CD4-positive, alpha-beta memory T cell (primary cell): ENCODE measurements around the gene C16orf90. TPM values are rescaled to one million over a fixed set of nuclear protein-coding genes. Genes with fewer than 3 reads are reported as not detected.

Experiments used
- CTCF ChIA-PET: fragments of 350-600 bp; sonication (Branson Sonifier 250); formaldehyde crosslinking; loops from one replicate; lab custom pipeline; 2021; ENCODE audit warnings: inconsistent platforms; ENCODE audit not compliant: partially characterized antibody; lab: Charles Lee
- POLR2A ChIA-PET: fragments of 350-600 bp; sonication (Branson Sonifier 250); formaldehyde crosslinking; loops from one replicate; lab custom pipeline; 2021; ENCODE audit not compliant: partially characterized antibody; lab: Charles Lee
- DNase-seq, 5 donors: peaks; one replicate each; pipeline versions ENCODE4 v3.0.0 to v3.0.0-alpha.2; 2020 to 2022; ENCODE audit warnings: mixed read lengths in 1 of 5
- H3K27ac ChIP-seq: one replicate; pipeline ENCODE4 v1.7.0; 2013; ENCODE audit warnings: low read depth, low read length
- H3K27me3 ChIP-seq: 2 replicates; pipeline ENCODE4 v1.7.0; 2013; ENCODE audit warnings: mild to moderate bottlenecking, low read length, moderate library complexity; ENCODE audit not compliant: insufficient read depth
- H3K36me3 ChIP-seq: 2 replicates; pipeline ENCODE4 v1.7.0; 2013; ENCODE audit warnings: mild to moderate bottlenecking, low read length, moderate library complexity; ENCODE audit not compliant: insufficient read depth
- H3K4me1 ChIP-seq: 2 replicates; pipeline ENCODE4 v1.7.0; 2013; ENCODE audit warnings: mild to moderate bottlenecking, low read length, moderate library complexity; ENCODE audit not compliant: insufficient read depth
- H3K4me3 ChIP-seq, 2 donors: one replicate each; pipeline ENCODE4 v1.7.0; 2013; ENCODE audit warnings: low read length in 2 of 2, mild to moderate bottlenecking in 1 of 2
- H3K9me3 ChIP-seq, 2 donors: one replicate each; pipeline ENCODE4 v1.7.0; 2013; ENCODE audit warnings: low read length in 2 of 2, control low read depth in 1 of 2; ENCODE audit not compliant: control insufficient read depth in 1 of 2
- H3K27ac Mint-ChIP-seq, 7 donors: one replicate each; pipeline ENCODE4 v1.8.0; 2020 to 2021; ENCODE audit warnings: mixed read lengths in 7 of 7, mild to moderate bottlenecking in 6 of 7, inconsistent platforms in 3 of 7, moderate library complexity in 3 of 7
- H3K27me3 Mint-ChIP-seq, 2 donors: one replicate each; pipeline ENCODE4 v1.8.0; 2020 to 2021; ENCODE audit warnings: mixed read lengths in 2 of 2
- H3K36me3 Mint-ChIP-seq, 2 donors: one replicate each; pipeline ENCODE4 v1.8.0; 2020 to 2021; ENCODE audit warnings: mixed read lengths in 2 of 2, inconsistent platforms in 1 of 2, mild to moderate bottlenecking in 1 of 2
- H3K4me1 Mint-ChIP-seq, 4 donors: one replicate each; pipeline ENCODE4 v1.8.0; 2020 to 2021; ENCODE audit warnings: mixed read lengths in 4 of 4, mild to moderate bottlenecking in 1 of 4
- H3K4me3 Mint-ChIP-seq, 8 donors: one replicate each; pipeline ENCODE4 v1.8.0; 2020 to 2021; ENCODE audit warnings: mixed read lengths in 8 of 8, mild to moderate bottlenecking in 7 of 8, moderate library complexity in 6 of 8, inconsistent platforms in 3 of 8
- H3K9me3 Mint-ChIP-seq, 8 donors: one replicate each; pipeline ENCODE4 v1.8.0; 2020 to 2021; ENCODE audit warnings: mixed read lengths in 8 of 8, mild to moderate bottlenecking in 5 of 8, inconsistent platforms in 3 of 8, moderate library complexity in 1 of 8
- intact Hi-C: fragments of 100-400 bp; cut with micrococcal nuclease; formaldehyde crosslinking; loops from one replicate; pipeline ENCODE4 v1.15.1; 2023
- polyA plus RNA-seq, 2 donors: library from polyadenylated mRNA; unstranded; fragments of 300-500 nt; fragmentation: Illumina TruSeq; gene quantifications; one replicate each; pipeline ENCODE4 v1.2.3, GENCODE V29; 2021
- total RNA-seq, 2 experiments: library from RNA; stranded (reverse); gene quantifications; one replicate each; pipeline ENCODE4 v1.2.3, GENCODE V29; 2021

C16orf90 gene
- total and polyA plus RNA-seq, 4 experiments from 2014 or later: not detected

- Histone ChIP-seq H3K4me3 (peak overlapping the region; percentile 79 to 94), H3K27ac (peak overlapping the region; percentile 88), H3K9me3 (no peaks in the 10 kb centered on the region), H3K36me3 (no peaks in the 10 kb centered on the region), H3K27me3 (no peaks in the 10 kb centered on the region), H3K4me1 (peaks cover 58% of the 10 kb centered on the region)
- H3K4me3 Mint-ChIP-seq: peak overlapping the region; percentile 74 to 94 (median 94)
- CTCF ChIA-PET: interaction anchor here (0.8 kb wide), 1 partner anchor 196 kb away, joined by 3 read pairs; no protein-coding TSS in a partner anchor
- H3K36me3 Mint-ChIP-seq: peaks cover 0 to 6% of the 10 kb centered on the region in 2 donors
- peak in 3 of 5 donors; percentile 18 to 26 (median 24) for DNase-seq
- intact Hi-C loops: loop anchor here (1.0 to 10.0 kb wide), 4 partner anchors 16 to 304 kb away; partner anchors contain the start of genes NAA60, TIGD7, ZNF263 and ZNF597
- H3K27me3 Mint-ChIP-seq: no peaks in the 10 kb centered on the region
- POLR2A ChIA-PET: interaction anchor here (1.0 to 2.0 kb wide), 2 partner anchors 15 to 42 kb away, joined by 6 to 7 read pairs; partner anchors contain the start of genes CLUAP1, NAA60 and ZNF597
- peak overlapping the region; percentile 75 to 97 (median 94) for H3K27ac Mint-ChIP-seq
- peaks cover 33 to 61% (median 49%) of the 10 kb centered on the region in 4 donors for H3K4me1 Mint-ChIP-seq
- no peaks in the 10 kb centered on the region for H3K9me3 Mint-ChIP-seq
Observed at GRCh38 chr16:3458852-3459361, 36.4 kb downstream of the C16orf90 start.

DNA sequence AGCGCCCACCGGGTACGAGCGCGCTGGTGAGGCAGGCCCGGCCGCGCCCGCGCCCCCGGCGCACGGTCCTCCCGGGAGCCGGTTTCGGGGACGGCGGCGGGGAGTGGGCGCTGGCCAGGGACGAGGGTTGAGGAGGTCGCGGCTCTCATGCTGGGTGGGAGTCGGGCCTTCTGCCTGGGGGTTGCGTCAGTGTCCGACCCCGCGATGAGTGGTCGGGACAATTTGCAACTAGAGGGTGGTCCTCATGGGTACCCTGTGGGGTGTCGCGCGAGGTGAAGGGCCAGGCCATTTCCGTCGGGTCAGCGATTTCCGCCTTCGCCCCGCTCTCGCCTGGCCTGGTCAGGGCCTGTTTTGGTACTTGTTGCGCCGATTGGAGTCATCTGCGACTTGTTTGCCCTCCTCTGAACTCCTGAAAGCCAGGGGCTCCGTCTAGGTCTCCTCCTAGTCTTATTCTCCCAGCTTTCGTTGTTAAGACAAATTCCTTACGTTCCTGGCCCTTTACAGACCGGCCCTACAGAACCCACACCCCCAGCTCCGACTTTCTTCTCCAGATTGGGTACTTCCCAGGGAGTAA is 36.9 kb downstream of the C16orf90 start:
- Histone ChIP-seq H3K4me1 (peaks cover 53% of the 10 kb centered on the region), H3K4me3 (peak overlapping the region; percentile 79 to 94), H3K9me3 (no peaks in the 10 kb centered on the region), H3K27ac (peak overlapping the region; percentile 88), H3K27me3 (no peaks in the 10 kb centered on the region), H3K36me3 (no peaks in the 10 kb centered on the region)
- H3K36me3 Mint-ChIP-seq: peaks cover 0 to 6% of the 10 kb centered on the region in 2 donors
- peak overlapping the region; percentile 75 to 97 (median 94) for H3K27ac Mint-ChIP-seq
- DNase-seq: peak in 1 of 5 donors; percentile 38
- intact Hi-C loops: loop anchor here (1.0 to 10.0 kb wide), 4 partner anchors 16 to 304 kb away; partner anchors contain the start of genes NAA60, TIGD7, ZNF263 and ZNF597
- ChIA-PET POLR2A (interaction anchor here (0.9 to 2.2 kb wide), 5 partner anchors 15 to 168 kb away, joined by 3 to 30 read pairs (median 6); partner anchors contain the start of genes CLUAP1, NAA60, ZNF174 and ZNF597), CTCF (interaction anchor here (0.8 kb wide), 1 partner anchor 195 kb away, joined by 3 read pairs; no protein-coding TSS in a partner anchor)
- no peaks in the 10 kb centered on the region for H3K27me3 Mint-ChIP-seq
- no peaks in the 10 kb centered on the region for H3K9me3 Mint-ChIP-seq
- H3K4me1 Mint-ChIP-seq: peaks cover 30 to 57% (median 46%) of the 10 kb centered on the region in 4 donors
- H3K4me3 Mint-ChIP-seq: peak overlapping the region; percentile 74 to 94 (median 94)

DNA sequence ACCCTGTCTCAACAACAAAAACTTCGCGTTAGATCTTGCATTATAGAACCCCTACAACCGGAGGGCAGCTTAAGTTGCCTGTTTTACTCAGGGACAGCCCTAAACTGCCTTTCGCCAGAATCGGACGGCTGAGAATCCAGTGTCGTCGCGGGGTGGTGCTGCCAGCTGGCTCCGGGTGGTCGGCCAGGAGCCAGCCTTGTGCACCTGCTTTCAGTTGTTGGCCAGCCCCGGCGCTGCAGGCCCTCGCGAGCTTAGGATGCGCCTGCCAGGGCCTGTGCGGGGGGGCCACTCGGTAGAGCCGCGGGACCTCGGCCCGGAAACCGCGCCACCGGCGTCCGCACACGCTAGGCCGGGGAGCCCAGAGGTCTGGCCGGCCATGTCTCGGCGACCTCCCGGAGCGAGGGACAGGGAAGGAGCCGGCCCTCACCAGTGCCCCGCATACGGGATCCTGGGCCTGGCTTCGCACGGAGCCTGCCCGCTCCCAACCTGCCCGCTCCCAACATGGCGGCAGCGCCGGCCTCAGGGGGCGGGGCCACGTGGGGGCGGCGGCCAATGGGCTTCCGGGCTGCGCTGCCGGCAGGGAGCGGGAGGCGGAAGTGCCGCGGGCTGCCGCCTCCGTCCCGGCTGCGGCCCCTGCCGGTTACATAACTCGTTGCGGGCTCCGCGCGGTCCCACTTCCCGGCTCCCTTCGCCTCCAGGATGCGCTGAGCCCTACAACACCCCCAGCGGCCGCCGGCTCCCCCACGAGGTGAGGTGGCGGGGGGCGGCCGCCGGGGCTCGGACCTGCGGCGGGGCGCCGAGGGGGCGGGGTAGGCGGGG is 37.6 kb downstream of the C16orf90 start:
- no peaks in the 10 kb centered on the region for H3K27me3 Mint-ChIP-seq
- ChIA-PET CTCF (interaction anchor here (0.8 to 1.4 kb wide), 3 partner anchors 9 to 57 kb away, joined by 3 to 4 read pairs (median 3); partner anchors contain the start of genes NAA60, ZNF174, ZNF597 and ZSCAN32), POLR2A (interaction anchor here (0.6 to 2.2 kb wide), 29 partner anchors 9 to 1158 kb away, joined by 3 to 30 read pairs (median 4); partner anchors contain the start of genes CLUAP1, NAA60, TIGD7 and ZNF174)
- Histone ChIP-seq H3K27me3 (no peaks in the 10 kb centered on the region), H3K27ac (peak overlapping the region; percentile 88), H3K9me3 (no peaks in the 10 kb centered on the region), H3K36me3 (no peaks in the 10 kb centered on the region), H3K4me1 (peaks cover 48% of the 10 kb centered on the region), H3K4me3 (peak overlapping the region; percentile 73 to 94)
- H3K9me3 Mint-ChIP-seq: no peaks in the 10 kb centered on the region
- H3K4me3 Mint-ChIP-seq: peak overlapping the region; percentile 79 to 89 (median 84)
- H3K4me1 Mint-ChIP-seq: peaks cover 29 to 57% (median 46%) of the 10 kb centered on the region in 4 donors
- intact Hi-C loops: loop anchor here (1.0 to 10.0 kb wide), 8 partner anchors 15 to 303 kb away; partner anchors contain the start of genes CLUAP1, NAA60, TIGD7 and ZNF174
- peaks cover 0 to 6% of the 10 kb centered on the region in 2 donors for H3K36me3 Mint-ChIP-seq
- peak; percentile 90 to 95 (median 92) for DNase-seq
- H3K27ac Mint-ChIP-seq: peak overlapping the region; percentile 83 to 93 (median 92)

GRCh38 chr16:3454631-3455147 is 40.6 kb downstream of the C16orf90 start:
- Histone ChIP-seq H3K4me1 (peaks cover 21% of the 10 kb centered on the region), H3K4me3 (no peak overlapping the region), H3K27ac (no peak overlapping the region), H3K27me3 (no peaks in the 10 kb centered on the region), H3K9me3 (no peaks in the 10 kb centered on the region), H3K36me3 (no peaks in the 10 kb centered on the region)
- DNase-seq: no peak
- H3K36me3 Mint-ChIP-seq: peaks cover 0 to 11% of the 10 kb centered on the region in 2 donors
- no peaks in the 10 kb centered on the region for H3K27me3 Mint-ChIP-seq
- H3K27ac Mint-ChIP-seq: peak overlapping the region in 3 of 7 donors; percentile 17 to 74 (median 69)
- peaks cover 16 to 37% (median 28%) of the 10 kb centered on the region in 4 donors for H3K4me1 Mint-ChIP-seq
- ChIA-PET CTCF (no interaction called here), POLR2A (interaction anchor here (0.8 kb wide), 1 partner anchor 11 kb away, joined by 3 read pairs; the partner anchor contains the start of genes NAA60 and ZNF597)
- intact Hi-C loops: loop anchor here (10.0 kb wide), 1 partner anchor 300 kb away; no protein-coding TSS in a partner anchor
- no peaks in the 10 kb centered on the region for H3K9me3 Mint-ChIP-seq
- peak overlapping the region in 5 of 8 donors; percentile 4 to 59 (median 51) for H3K4me3 Mint-ChIP-seq

DNA sequence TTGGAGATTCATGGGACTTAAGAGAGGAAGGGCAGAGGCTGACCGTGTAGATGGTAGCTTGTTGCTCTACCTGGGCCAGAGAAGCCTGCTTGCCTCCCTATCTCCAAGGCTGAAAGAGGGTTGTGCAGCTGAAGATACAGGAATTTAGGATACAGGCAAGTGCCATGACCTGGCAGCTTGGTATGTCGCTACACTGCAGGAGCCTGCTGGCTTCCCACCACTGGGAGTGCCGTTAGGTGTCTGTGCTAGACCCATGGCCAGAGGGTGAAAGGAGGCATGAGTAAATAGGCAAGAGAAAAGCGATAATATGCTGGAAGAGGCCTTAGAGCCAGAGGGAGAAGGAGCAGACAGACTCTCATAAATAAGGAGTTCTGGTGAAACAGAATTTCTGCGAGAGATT is 41.2 kb downstream of the C16orf90 start:
- DNase-seq: no peak
- H3K9me3 Mint-ChIP-seq: no peaks in the 10 kb centered on the region
- no peaks in the 10 kb centered on the region for H3K27me3 Mint-ChIP-seq
- POLR2A ChIA-PET: interaction anchor here (0.8 kb wide), 1 partner anchor 11 kb away, joined by 3 read pairs; the partner anchor contains the start of genes NAA60 and ZNF597
- Histone ChIP-seq H3K27ac (no peak overlapping the region), H3K4me1 (peaks cover 15% of the 10 kb centered on the region), H3K27me3 (no peaks in the 10 kb centered on the region), H3K4me3 (no peak overlapping the region), H3K36me3 (no peaks in the 10 kb centered on the region), H3K9me3 (no peaks in the 10 kb centered on the region)
- intact Hi-C loops: loop anchor here (10.0 kb wide), 1 partner anchor 299 kb away; no protein-coding TSS in a partner anchor
- peaks cover 10 to 31% (median 22%) of the 10 kb centered on the region in 4 donors for H3K4me1 Mint-ChIP-seq
- H3K27ac Mint-ChIP-seq: peak overlapping the region in 3 of 7 donors; percentile 56 to 74 (median 69)
- H3K4me3 Mint-ChIP-seq: peak overlapping the region in 2 of 8 donors; percentile 45 to 59
- CTCF ChIA-PET: interaction anchor here (0.6 kb wide), 1 partner anchor 495 kb away, joined by 3 read pairs; no protein-coding TSS in a partner anchor
- H3K36me3 Mint-ChIP-seq: peaks cover 0 to 11% of the 10 kb centered on the region in 2 donors

- Histone ChIP-seq H3K4me3 (peak overlapping the region; percentile 66 to 67), H3K27ac (peak overlapping the region; percentile 80), H3K9me3 (peaks cover 0 to 8% of the 10 kb centered on the region in 2 donors), H3K27me3 (no peaks in the 10 kb centered on the region), H3K36me3 (peaks cover 6% of the 10 kb centered on the region), H3K4me1 (peaks cover 24% of the 10 kb centered on the region)
- Mint-ChIP-seq H3K27ac (peak overlapping the region; percentile 88 to 99 (median 97)), H3K36me3 (peaks cover 25 to 41% of the 10 kb centered on the region in 2 donors), H3K4me1 (peaks cover 8 to 39% (median 23%) of the 10 kb centered on the region in 4 donors), H3K27me3 (no peaks in the 10 kb centered on the region), H3K9me3 (peaks cover 0 to 22% (median 13%) of the 10 kb centered on the region in 8 donors), H3K4me3 (peak overlapping the region; percentile 96 to 99 (median 96))
- ChIA-PET CTCF (interaction anchor here (0.9 to 1.7 kb wide), 4 partner anchors 13 to 261 kb away, joined by 3 to 6 read pairs (median 4); partner anchors contain the start of genes TIGD7, ZNF174, ZNF75A and ZSCAN32), POLR2A (interaction anchor here (0.7 to 2.3 kb wide), 13 partner anchors 13 to 414 kb away, joined by 3 to 17 read pairs (median 5); partner anchors contain the start of genes CLUAP1, IL32, TIGD7 and ZNF174)
- DNase-seq: peak in 3 of 5 donors; percentile 27 to 73 (median 71)
- intact Hi-C loops: no loop called here
Observed at GRCh38 chr16:3444032-3444388, 51.3 kb downstream of the C16orf90 start.
